Loucy (cell line): ENCODE data around the gene HSD11B2.

Source experiments
- CTCF ChIP-seq: fragments of 200-600 bp; sonication (generic); conservative IDR thresholded peaks from 2 replicates; pipeline ENCODE4 v1.5.1; 2014; ENCODE audit warnings: mild to moderate bottlenecking, antibody characterized with exemption, low read length
- EZH2phosphoT487 ChIP-seq: fragments of 200-600 bp; IDR thresholded peaks from 2 replicates; pipeline ENCODE4 v1.6.1; 2018; ENCODE audit warnings: antibody characterized with exemption, mild to moderate bottlenecking, moderate library complexity, borderline replicate concordance

GRCh38 chr16:67454852-67455251 lies 23.9 kb downstream of the HSD11B2 start:
- TF ChIP-seq CTCF = no peak
- no peak for TF ChIP-seq EZH2phosphoT487
